ENCODE measurements around the gene IGF2BP3.

The IGF2BP3 gene

DNA sequence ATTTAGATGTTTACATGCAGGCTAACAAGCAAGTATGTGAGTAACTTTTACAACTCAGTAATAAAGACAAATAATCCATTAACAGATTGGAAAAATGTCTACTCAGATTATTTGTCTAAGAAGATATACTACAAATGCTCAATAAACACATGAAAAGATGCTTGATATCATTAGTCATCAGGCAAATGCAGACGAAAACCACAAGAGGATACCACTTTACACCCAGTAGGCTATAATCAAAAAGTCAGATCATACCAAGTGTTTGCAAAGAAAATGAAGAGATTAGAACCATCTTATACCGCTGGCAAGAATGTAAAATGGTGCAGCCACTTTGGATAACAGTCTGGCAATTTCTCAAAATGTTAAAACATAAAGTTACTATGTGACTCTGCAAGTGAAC lies 87.1 kb downstream of the IGF2BP3 start:
- H3K4me1 Mint-ChIP-seq: peaks cover 13% of the 10 kb centered on the region
- H3K9me3 Mint-ChIP-seq: no peaks in the 10 kb centered on the region
- no peaks in the 10 kb centered on the region for H3K27me3 Mint-ChIP-seq
- no peak overlapping the region for H3K27ac Mint-ChIP-seq
- H3K4me3 Mint-ChIP-seq: no peak overlapping the region
- no peak for DNase-seq
- no peak for ATAC-seq

GRCh38 chr7:23380961-23381360 lies 89.3 kb downstream of the IGF2BP3 start:
- Mint-ChIP-seq H3K27ac (no peak overlapping the region), H3K27me3 (no peaks in the 10 kb centered on the region), H3K9me3 (peaks cover 0 to 7% of the 10 kb centered on the region in 2 donors), H3K4me3 (no peak overlapping the region), H3K4me1 (peaks cover 30% of the 10 kb centered on the region)
- ATAC-seq: no peak
- no peak for DNase-seq

DNA sequence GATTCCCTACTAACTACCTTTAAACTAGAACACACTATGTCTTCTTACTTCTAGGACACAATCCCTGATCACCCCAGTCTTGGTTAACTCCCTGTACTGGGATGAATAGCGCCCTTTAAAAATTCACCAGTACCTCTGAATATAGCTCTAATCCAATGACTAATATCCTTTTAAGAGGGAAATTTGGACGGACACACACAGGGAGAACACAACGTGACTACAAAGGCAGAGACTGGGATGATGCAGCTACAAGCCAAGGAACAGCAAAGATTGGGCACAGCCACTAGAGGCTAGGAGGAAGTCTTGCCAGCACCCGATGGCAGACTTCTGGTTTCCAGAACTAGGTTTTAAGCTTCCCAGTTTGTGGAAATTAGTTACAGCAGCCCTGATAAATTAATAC lies 89.7 kb downstream of the IGF2BP3 start:
- no peak for DNase-seq
- no peak overlapping the region for H3K4me3 Mint-ChIP-seq

GRCh38 chr7:23378996-23379395 lies 91.3 kb downstream of the IGF2BP3 start:
- Mint-ChIP-seq H3K9me3 (peaks cover 0 to 9% of the 10 kb centered on the region in 2 donors), H3K27me3 (no peaks in the 10 kb centered on the region), H3K4me1 (peaks cover 43% of the 10 kb centered on the region), H3K4me3 (no peak overlapping the region), H3K27ac (no peak overlapping the region)
- DNase-seq (no peak), ATAC-seq (no peak)

More for the DNA sequence above, 89.7 kb downstream of the IGF2BP3 start:
- peaks cover 0 to 9% of the 10 kb centered on the region in 2 donors for H3K9me3 Mint-ChIP-seq
- ATAC-seq: no peak
- H3K4me1 Mint-ChIP-seq: peaks cover 34% of the 10 kb centered on the region
- H3K27me3 Mint-ChIP-seq: no peaks in the 10 kb centered on the region
- no peak overlapping the region for H3K27ac Mint-ChIP-seq

DNA sequence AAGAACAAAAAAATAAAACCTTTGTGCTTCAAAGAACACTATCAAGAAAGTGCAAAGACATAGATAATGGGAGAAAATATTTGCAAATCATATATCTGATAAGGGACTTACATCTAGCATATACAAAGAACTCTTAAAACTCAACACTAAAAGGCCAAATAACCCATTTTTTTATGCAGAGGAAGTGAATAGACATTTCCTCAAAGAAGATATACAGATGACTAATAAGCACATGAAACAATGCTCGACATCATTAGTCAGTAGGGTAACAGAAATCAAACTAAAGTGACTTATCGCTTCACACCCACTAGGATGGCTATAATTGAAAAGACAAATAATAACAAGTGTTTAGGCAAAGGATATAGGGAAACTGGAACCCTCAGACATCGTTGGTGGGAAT lies 93.2 kb downstream of the IGF2BP3 start:
- DNase-seq: no peak
- Mint-ChIP-seq H3K4me1 (peaks cover 61% of the 10 kb centered on the region), H3K27me3 (no peaks in the 10 kb centered on the region), H3K9me3 (peaks cover 0 to 9% of the 10 kb centered on the region in 2 donors), H3K27ac (peak overlapping the region in 1 of 2 donors; percentile 59), H3K4me3 (no peak overlapping the region)
- ATAC-seq: peak; percentile 43

- H3K4me1 Mint-ChIP-seq: peaks cover 88% of the 10 kb centered on the region
- peaks cover 0 to 9% of the 10 kb centered on the region in 2 donors for H3K9me3 Mint-ChIP-seq
- ATAC-seq (peak; percentile 91), DNase-seq (peak; percentile 69 to 81)
- H3K27me3 Mint-ChIP-seq: no peaks in the 10 kb centered on the region
- peak overlapping the region; percentile 66 to 87 for H3K27ac Mint-ChIP-seq
- H3K4me3 Mint-ChIP-seq: peak overlapping the region; percentile 41 to 59
Measured at GRCh38 chr7:23373151-23374004, 96.9 kb downstream of the IGF2BP3 start.

GRCh38 chr7:23372611-23373010 lies 97.7 kb downstream of the IGF2BP3 start:
- DNase-seq: no peak
- no peak for ATAC-seq
- H3K4me3 Mint-ChIP-seq: peak overlapping the region; percentile 41 to 59
- peak overlapping the region in 1 of 2 donors; percentile 42 for H3K27ac Mint-ChIP-seq
- peaks cover 92% of the 10 kb centered on the region for H3K4me1 Mint-ChIP-seq
- no peaks in the 10 kb centered on the region for H3K27me3 Mint-ChIP-seq
- peaks cover 0 to 9% of the 10 kb centered on the region in 2 donors for H3K9me3 Mint-ChIP-seq

GRCh38 chr7:23371654-23372053 lies 98.6 kb downstream of the IGF2BP3 start:
- Mint-ChIP-seq H3K27me3 (no peaks in the 10 kb centered on the region), H3K27ac (no peak overlapping the region), H3K4me1 (peaks cover 90% of the 10 kb centered on the region), H3K9me3 (peaks cover 0 to 4% of the 10 kb centered on the region in 2 donors), H3K4me3 (no peak overlapping the region)
- DNase-seq: no peak
- ATAC-seq: no peak

DNA sequence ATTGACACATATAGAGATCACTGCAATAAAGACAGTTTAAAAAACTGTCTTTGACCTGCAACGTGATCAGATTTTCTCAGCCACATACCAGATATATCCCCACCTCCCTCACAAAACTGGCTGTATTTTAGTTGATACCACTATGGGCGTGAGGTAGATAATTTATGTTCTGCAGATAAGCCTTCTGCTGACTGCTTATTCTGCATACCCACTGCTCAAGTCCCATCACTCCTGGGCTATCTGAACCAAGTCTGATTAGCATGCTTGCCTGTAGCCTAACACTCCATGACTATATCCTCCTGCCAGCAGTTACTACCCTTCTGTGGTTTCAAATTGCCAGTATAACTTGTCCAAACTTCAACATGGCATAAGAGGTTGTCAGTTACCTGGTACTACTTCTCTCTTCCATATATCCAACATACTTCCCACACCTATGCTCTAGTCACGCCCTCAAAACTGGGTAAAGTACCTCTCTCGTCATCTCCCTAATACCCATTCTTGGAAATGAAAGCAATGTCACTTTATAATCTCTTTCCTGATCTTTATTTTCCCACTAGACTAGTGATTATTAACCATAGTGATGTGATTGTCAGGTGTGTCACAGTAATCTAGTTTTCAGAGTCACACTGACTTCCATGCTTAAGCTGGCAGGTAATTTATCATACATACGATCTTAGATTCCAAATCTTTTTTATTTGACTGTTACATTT lies 100.4 kb downstream of the IGF2BP3 start:
- H3K4me1 Mint-ChIP-seq: peaks cover 74% of the 10 kb centered on the region
- H3K9me3 Mint-ChIP-seq: no peaks in the 10 kb centered on the region
- DNase-seq (no peak), ATAC-seq (no peak)
- no peaks in the 10 kb centered on the region for H3K27me3 Mint-ChIP-seq
- H3K4me3 Mint-ChIP-seq: no peak overlapping the region
- no peak overlapping the region for H3K27ac Mint-ChIP-seq

DNA sequence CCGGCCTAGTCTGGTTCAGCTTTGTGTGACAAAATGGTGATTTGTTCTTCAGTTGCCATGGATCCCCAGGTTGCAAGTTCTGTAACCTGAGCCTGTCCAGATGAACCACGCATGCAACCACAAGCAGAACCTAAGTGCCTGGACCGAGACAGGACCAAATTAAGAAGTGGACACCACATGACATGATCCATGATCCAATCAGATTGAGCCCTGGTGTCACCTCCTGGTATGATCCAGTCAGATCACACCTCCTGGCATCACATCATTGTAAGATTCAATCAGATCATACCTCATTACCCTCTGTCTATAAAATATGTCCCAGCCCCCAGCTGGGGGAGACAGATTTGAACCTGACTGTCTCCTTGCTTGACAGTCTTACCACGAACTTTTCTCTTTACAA lies 101.2 kb downstream of the IGF2BP3 start:
- no peak for DNase-seq
- Mint-ChIP-seq H3K4me1 (peaks cover 67% of the 10 kb centered on the region), H3K4me3 (no peak overlapping the region), H3K27ac (no peak overlapping the region), H3K9me3 (no peaks in the 10 kb centered on the region), H3K27me3 (no peaks in the 10 kb centered on the region)
- no peak for ATAC-seq

GRCh38 chr7:23358152-23358674 lies 112.1 kb downstream of the IGF2BP3 start:
- ATAC-seq (no peak), DNase-seq (no peak)
- Mint-ChIP-seq H3K27me3 (peaks cover 26% of the 10 kb centered on the region), H3K4me3 (no peak overlapping the region), H3K27ac (no peak overlapping the region), H3K4me1 (peaks cover 26% of the 10 kb centered on the region), H3K9me3 (peaks cover 0 to 7% of the 10 kb centered on the region in 2 donors)

DNA sequence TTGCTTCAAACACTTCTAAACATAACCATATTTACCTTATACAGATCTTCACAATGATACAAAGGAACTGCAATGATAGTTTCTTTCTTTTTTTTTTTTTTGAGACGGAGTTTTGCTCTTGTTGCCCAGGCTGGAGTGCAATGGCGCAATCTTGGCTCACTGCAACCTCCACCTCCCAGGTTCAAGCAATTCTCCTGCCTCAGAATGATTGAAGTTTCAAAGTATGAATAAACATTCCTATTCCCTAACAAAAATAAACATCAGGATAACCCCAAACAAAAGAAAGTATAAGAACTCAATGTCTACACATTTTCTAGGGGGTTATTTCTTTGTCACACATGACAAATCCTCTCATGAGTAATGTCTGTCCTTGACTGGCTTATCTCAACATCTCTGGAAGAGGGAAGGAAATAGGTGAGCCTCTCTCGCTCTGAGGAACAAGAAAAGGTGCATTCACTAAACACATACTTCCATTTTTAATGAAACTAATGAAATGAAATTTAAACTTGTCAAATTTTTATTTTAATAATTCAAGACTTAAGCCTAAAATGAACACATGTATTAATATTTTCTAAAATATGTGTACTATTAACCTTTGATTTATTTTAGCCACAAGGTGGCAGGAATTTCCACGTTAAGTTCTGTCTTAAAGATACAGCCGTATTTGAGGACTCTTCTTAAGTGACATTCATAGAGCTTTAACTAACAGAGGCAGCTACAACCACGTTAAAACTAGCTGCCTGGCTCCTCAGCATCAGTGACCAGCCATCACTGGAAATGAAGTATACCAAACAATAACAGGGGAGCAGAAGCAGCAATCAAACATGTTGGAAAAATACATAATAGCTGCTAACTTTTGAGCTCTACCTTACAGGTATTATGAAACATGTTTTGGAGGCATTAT lies 112.8 kb downstream of the IGF2BP3 start:
- Mint-ChIP-seq H3K27me3 (peaks cover 29% of the 10 kb centered on the region), H3K4me1 (peaks cover 32% of the 10 kb centered on the region), H3K27ac (peak overlapping the region in 1 of 2 donors; percentile 33), H3K9me3 (peaks cover 0 to 7% of the 10 kb centered on the region in 2 donors), H3K4me3 (peak overlapping the region in 1 of 2 donors; percentile 19)
- no peak for DNase-seq
- peak; percentile 68 for ATAC-seq

DNA sequence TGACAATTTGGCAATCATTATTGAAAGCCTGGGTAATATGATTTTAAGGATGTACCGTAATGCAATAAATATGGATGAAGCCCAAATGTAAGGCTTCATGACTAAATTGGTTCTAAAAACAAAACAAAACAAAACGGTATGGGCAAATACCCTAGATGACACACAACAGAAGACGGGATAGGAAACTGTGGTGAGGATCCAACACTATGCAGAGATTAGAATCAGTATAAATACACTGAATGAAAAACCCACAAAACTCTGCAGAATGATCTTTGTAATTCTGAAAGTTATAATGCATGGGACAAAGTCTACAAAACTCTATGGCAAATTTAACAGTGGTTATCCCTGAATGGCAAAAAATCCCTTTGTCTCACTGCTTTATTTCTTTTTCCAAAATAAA lies 113.6 kb downstream of the IGF2BP3 start:
- Mint-ChIP-seq H3K4me3 (no peak overlapping the region), H3K9me3 (peaks cover 0 to 7% of the 10 kb centered on the region in 2 donors), H3K4me1 (peaks cover 33% of the 10 kb centered on the region), H3K27ac (no peak overlapping the region), H3K27me3 (peaks cover 29% of the 10 kb centered on the region)
- peak; percentile 96 for ATAC-seq
- no peak for DNase-seq

GRCh38 chr7:23356168-23356567 lies 114.1 kb downstream of the IGF2BP3 start:
- Mint-ChIP-seq H3K9me3 (peaks cover 0 to 7% of the 10 kb centered on the region in 2 donors), H3K4me1 (peaks cover 38% of the 10 kb centered on the region), H3K27ac (no peak overlapping the region), H3K4me3 (no peak overlapping the region), H3K27me3 (peaks cover 29% of the 10 kb centered on the region)
- no peak for DNase-seq
- ATAC-seq: no peak

GRCh38 chr7:23353172-23353571 lies 117.1 kb downstream of the IGF2BP3 start:
- Mint-ChIP-seq H3K27me3 (peaks cover 18% of the 10 kb centered on the region), H3K9me3 (no peaks in the 10 kb centered on the region), H3K4me1 (peaks cover 35% of the 10 kb centered on the region), H3K27ac (peak overlapping the region in 1 of 2 donors; percentile 79), H3K4me3 (no peak overlapping the region)
- ATAC-seq (no peak), DNase-seq (no peak)
